ENCODE results near the gene UBA3. TPM values are rescaled to one million over a fixed set of nuclear protein-coding genes. Genes with fewer than 3 reads are reported as not detected.

The UBA3 gene
- total and polyA plus RNA-seq, 2 donors from 2014 or later: 35.3 to 63.1 TPM

DNA sequence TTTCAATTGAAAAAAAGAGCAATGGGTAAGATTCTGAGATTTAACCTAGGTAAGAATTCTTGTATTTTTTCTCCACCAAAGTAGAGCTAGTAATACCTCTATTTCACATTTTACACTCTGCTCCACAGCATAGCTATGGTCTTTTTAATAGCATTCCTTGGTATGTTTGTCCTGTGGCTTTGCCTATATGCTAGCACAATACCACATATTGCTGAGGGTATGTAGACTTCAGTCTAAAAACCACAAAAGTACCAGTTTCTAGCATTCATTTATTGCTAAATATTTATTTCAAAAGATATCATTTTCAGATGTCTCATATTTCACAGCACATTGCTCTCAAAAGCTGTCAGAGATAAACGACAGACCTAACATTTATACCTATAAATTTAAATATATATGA is 48.5 kb downstream of the UBA3 start:
- Histone ChIP-seq H3K27me3 (ENCODE audit: control insufficient read depth, insufficient read depth, low read length) (no peaks in the 10 kb centered on the region), H3K9me3 (ENCODE audit: control insufficient read depth in 2 of 3, insufficient read depth in 1 of 3, low read length in 3 of 3) (no peaks in the 10 kb centered on the region), H3K4me1 (ENCODE audit: control insufficient read depth in 2 of 3, insufficient read depth in 2 of 3, low read depth in 1 of 3, low read length in 3 of 3) (no peaks in the 10 kb centered on the region), H3K9ac (ENCODE audit: low read length in 3 of 3) (no peak overlapping the region), H3K27ac (ENCODE audit: low read depth in 2 of 2, low read length in 2 of 2) (no peak overlapping the region), H3K36me3 (ENCODE audit: control insufficient read depth in 2 of 3, insufficient read depth in 3 of 3, low read length in 3 of 3) (peaks cover 12 to 48% (median 18%) of the 10 kb centered on the region in 3 donors), H3K4me3 (ENCODE audit: low read length in 3 of 3) (no peak overlapping the region)
- DNase-seq (no peak), FAIRE-seq (no peak)
- intact Hi-C loops (cut with DNase I): no loop called here
- TF ChIP-seq, protein P1, sequence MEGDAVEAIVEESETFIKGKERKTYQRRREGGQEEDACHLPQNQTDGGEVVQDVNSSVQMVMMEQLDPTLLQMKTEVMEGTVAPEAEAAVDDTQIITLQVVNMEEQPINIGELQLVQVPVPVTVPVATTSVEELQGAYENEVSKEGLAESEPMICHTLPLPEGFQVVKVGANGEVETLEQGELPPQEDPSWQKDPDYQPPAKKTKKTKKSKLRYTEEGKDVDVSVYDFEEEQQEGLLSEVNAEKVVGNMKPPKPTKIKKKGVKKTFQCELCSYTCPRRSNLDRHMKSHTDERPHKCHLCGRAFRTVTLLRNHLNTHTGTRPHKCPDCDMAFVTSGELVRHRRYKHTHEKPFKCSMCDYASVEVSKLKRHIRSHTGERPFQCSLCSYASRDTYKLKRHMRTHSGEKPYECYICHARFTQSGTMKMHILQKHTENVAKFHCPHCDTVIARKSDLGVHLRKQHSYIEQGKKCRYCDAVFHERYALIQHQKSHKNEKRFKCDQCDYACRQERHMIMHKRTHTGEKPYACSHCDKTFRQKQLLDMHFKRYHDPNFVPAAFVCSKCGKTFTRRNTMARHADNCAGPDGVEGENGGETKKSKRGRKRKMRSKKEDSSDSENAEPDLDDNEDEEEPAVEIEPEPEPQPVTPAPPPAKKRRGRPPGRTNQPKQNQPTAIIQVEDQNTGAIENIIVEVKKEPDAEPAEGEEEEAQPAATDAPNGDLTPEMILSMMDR (IDR thresholded peaks at IDR 0.05; ENCODE audit: borderline replicate concordance, extremely low read depth, insufficient read depth): no peak

DNA sequence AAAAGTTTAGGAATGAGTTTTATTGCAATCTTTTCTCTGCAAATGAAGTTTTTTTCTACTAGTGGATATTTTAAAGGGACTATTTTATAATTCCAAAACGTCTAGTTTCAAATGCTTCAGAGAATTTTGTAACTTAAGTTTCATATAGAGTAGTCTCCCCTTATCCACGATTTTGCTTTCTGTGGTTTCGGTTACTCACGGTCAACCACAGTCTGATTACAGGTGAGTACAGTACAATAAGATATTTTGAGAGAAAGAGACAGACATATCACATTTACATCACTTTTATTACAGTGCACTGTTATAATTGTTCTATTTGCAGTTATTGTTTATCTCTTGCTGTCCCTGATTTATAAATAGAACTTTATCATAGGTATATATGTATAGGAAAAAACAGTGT is 59.3 kb downstream of the UBA3 start:
- intact Hi-C loops (cut with DNase I): no loop called here
- Histone ChIP-seq H3K4me3 (ENCODE audit: low read length in 3 of 3) (no peak overlapping the region), H3K9ac (ENCODE audit: low read length in 3 of 3) (no peak overlapping the region), H3K27me3 (ENCODE audit: control insufficient read depth, insufficient read depth, low read length) (no peaks in the 10 kb centered on the region), H3K36me3 (ENCODE audit: control insufficient read depth in 2 of 3, insufficient read depth in 3 of 3, low read length in 3 of 3) (peaks cover 8 to 15% (median 9%) of the 10 kb centered on the region in 3 donors), H3K9me3 (ENCODE audit: control insufficient read depth in 2 of 3, insufficient read depth in 1 of 3, low read length in 3 of 3) (no peaks in the 10 kb centered on the region), H3K4me1 (ENCODE audit: control insufficient read depth in 2 of 3, insufficient read depth in 2 of 3, low read depth in 1 of 3, low read length in 3 of 3) (no peaks in the 10 kb centered on the region), H3K27ac (ENCODE audit: low read depth in 2 of 2, low read length in 2 of 2) (no peak overlapping the region)
- FAIRE-seq (no peak), DNase-seq (no peak)
- TF ChIP-seq, protein P1 (IDR thresholded peaks at IDR 0.05; ENCODE audit: borderline replicate concordance, extremely low read depth, insufficient read depth): no peak

DNA sequence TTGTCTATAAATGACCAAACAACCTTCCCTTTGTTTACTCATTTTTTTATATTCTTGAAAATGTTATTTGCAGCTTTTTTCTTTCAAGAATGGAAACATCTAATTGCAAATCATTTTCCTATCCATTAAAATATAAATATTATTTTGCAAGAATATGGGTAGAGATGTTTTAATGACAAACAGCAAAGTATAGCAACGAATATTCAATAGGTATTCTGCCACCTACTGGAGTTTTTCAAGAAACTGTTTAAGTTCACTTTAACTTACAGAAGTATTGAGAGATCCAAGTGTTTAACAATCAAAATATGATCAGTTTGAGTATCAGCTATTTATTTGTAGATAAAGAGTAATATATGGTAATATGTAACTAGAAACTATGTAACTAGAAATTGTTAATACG is 59.7 kb downstream of the UBA3 start:
- Histone ChIP-seq H3K9me3 (ENCODE audit: control insufficient read depth in 2 of 3, insufficient read depth in 1 of 3, low read length in 3 of 3) (no peaks in the 10 kb centered on the region), H3K4me3 (ENCODE audit: low read length in 3 of 3) (no peak overlapping the region), H3K36me3 (ENCODE audit: control insufficient read depth in 2 of 3, insufficient read depth in 3 of 3, low read length in 3 of 3) (peaks cover 5 to 11% (median 7%) of the 10 kb centered on the region in 3 donors), H3K9ac (ENCODE audit: low read length in 3 of 3) (no peak overlapping the region), H3K4me1 (ENCODE audit: control insufficient read depth in 2 of 3, insufficient read depth in 2 of 3, low read depth in 1 of 3, low read length in 3 of 3) (no peaks in the 10 kb centered on the region), H3K27me3 (ENCODE audit: control insufficient read depth, insufficient read depth, low read length) (no peaks in the 10 kb centered on the region), H3K27ac (ENCODE audit: low read depth in 2 of 2, low read length in 2 of 2) (no peak overlapping the region)
- DNase-seq: no peak
- peak; percentile 86 for FAIRE-seq
- intact Hi-C loops (cut with DNase I): no loop called here
- TF ChIP-seq, protein P1 (IDR thresholded peaks at IDR 0.05; ENCODE audit: borderline replicate concordance, extremely low read depth, insufficient read depth): no peak

DNA sequence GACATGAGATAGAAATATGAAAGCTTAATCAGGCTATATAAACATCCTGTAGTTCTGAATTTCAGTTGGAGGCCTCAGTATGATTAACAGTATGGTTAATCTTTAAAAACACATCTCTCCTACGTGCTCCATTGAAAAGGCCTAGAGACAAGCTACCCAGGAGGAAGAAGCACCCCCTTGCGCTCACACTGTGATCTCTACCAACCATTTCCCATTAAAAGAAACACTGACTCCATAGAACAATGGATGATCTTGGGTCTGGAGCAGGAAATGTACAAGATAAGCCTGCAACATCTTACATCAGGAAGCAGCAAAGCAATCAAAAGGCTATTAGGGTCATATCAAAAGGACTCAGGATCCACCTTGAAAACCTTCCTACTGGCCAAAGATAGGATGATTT is 63.3 kb downstream of the UBA3 start:
- no peaks in the 10 kb centered on the region for H3K27me3 ChIP-seq (ENCODE audit: control insufficient read depth, insufficient read depth, low read length)
- H3K36me3 ChIP-seq (ENCODE audit: control insufficient read depth in 2 of 3, insufficient read depth in 3 of 3, low read length in 3 of 3): peaks cover 0 to 4% (median 0%) of the 10 kb centered on the region in 3 donors
- peaks cover 0 to 10% (median 6%) of the 10 kb centered on the region in 3 donors for H3K4me1 ChIP-seq (ENCODE audit: control insufficient read depth in 2 of 3, insufficient read depth in 2 of 3, low read depth in 1 of 3, low read length in 3 of 3)
- H3K4me3 ChIP-seq (ENCODE audit: low read length in 3 of 3): no peak overlapping the region
- H3K9me3 ChIP-seq (ENCODE audit: control insufficient read depth in 2 of 3, insufficient read depth in 1 of 3, low read length in 3 of 3): no peaks in the 10 kb centered on the region
- TF ChIP-seq, protein P1 (IDR thresholded peaks at IDR 0.05; ENCODE audit: borderline replicate concordance, extremely low read depth, insufficient read depth): no peak
- FAIRE-seq: no peak
- H3K9ac ChIP-seq (ENCODE audit: low read length in 3 of 3): no peak overlapping the region
- intact Hi-C loops (cut with DNase I): no loop called here
- DNase-seq: no peak
- H3K27ac ChIP-seq (ENCODE audit: low read depth in 2 of 2, low read length in 2 of 2): no peak overlapping the region
